NT2/D1 (cell line): ENCODE data around the gene INO80C.

Experiments
- SUZ12 ChIP-seq: IDR thresholded peaks from 2 replicates; pipeline ENCODE4 v1.6.1; 2011; ENCODE audit not compliant: insufficient read length, insufficient read depth; ENCODE audit errors: extremely low read depth
- YY1 ChIP-seq: IDR thresholded peaks from 2 replicates; pipeline ENCODE4 v1.6.1; 2011; ENCODE audit not compliant: insufficient read length, insufficient read depth
- ZNF274 ChIP-seq: IDR thresholded peaks from 2 replicates; pipeline ENCODE4 v1.6.1; 2011; ENCODE audit warnings: mild to moderate bottlenecking, low read depth, low read length

DNA sequence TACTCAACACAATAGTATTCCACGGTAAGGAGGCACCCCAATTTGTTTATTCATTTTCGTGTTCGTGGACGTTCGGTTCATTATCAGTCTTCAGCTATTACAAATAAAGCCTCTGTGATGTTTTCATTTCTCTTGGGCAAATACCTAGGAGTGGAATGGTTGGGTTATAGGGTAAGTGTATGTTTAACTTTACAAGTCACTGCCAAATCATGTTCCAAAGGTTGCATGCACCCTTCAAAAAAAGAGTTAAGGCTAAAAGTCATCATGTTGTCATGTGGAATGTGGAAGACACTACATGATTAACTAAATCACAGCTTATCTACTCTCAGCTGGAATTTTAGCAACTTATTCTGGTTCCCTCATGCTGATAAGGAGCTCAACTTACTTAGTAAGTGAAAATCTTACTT, 15.8 kb downstream of the INO80C start:
- no peak for TF ChIP-seq YY1
- no peak for TF ChIP-seq ZNF274
- no peak for TF ChIP-seq SUZ12
